Activated B cell treated with CpG ODN at 0.5 μM for 24 hours (primary cell): ENCODE data around the gene PITX3. TPM values are rescaled to one million over a fixed set of nuclear protein-coding genes. Genes with fewer than 3 reads are reported as not detected.

Experiments
- ATAC-seq: fragments of 200-7000 bp; cut with Tn5 transposase; one replicate; pipeline ENCODE4 v1.10.0; 2021; ENCODE audit warnings: low read depth, mild to moderate bottlenecking, moderate library complexity
- CTCF ChIA-PET: fragments of 350-600 bp; sonication (Branson Sonifier 250); formaldehyde crosslinking; loops from one replicate; lab custom pipeline; 2021; ENCODE audit warnings: antibody characterized with exemption; lab: Charles Lee
- POLR2A ChIA-PET: fragments of 350-600 bp; sonication (Branson Sonifier 250); formaldehyde crosslinking; loops from one replicate; lab custom pipeline; 2021; ENCODE audit warnings: antibody characterized with exemption; lab: Charles Lee
- DNase-seq: peaks from one replicate; pipeline ENCODE4 v3.0.0; 2022
- H3K27ac Mint-ChIP-seq: one replicate; pipeline ENCODE4 v1.8.0; 2020; ENCODE audit warnings: mixed read lengths
- H3K27me3 Mint-ChIP-seq: one replicate; pipeline ENCODE4 v1.8.0; 2021; ENCODE audit warnings: mixed read lengths
- H3K36me3 Mint-ChIP-seq: one replicate; pipeline ENCODE4 v1.8.0; 2021; ENCODE audit warnings: low read depth, mixed read lengths
- H3K4me1 Mint-ChIP-seq: one replicate; pipeline ENCODE4 v1.8.0; 2021; ENCODE audit warnings: mixed read lengths
- H3K4me3 Mint-ChIP-seq: one replicate; pipeline ENCODE4 v1.8.0; 2020; ENCODE audit warnings: mild to moderate bottlenecking, mixed read lengths
- H3K9me3 Mint-ChIP-seq: one replicate; pipeline ENCODE4 v1.8.0; 2020; ENCODE audit warnings: mixed read lengths
- intact Hi-C: fragments of 100-400 bp; cut with micrococcal nuclease; formaldehyde crosslinking; loops from one replicate; pipeline ENCODE4 v1.15.1; 2024
- total RNA-seq: library from RNA; stranded (reverse); gene quantifications from 2 replicates; pipeline ENCODE4 v1.2.3, GENCODE V29; 2022
- TF ChIP-seq, protein P1 (sequence below): fragments of 200-600 bp; IDR thresholded peaks from one replicate; pipeline ENCODE4 v1.8.0; 2022; ENCODE audit warnings: antibody characterized with exemption, mild to moderate bottlenecking

PITX3 gene
- total RNA-seq, 1 donor from 2014 or later = not detected

- H3K4me3 Mint-ChIP-seq = no peak overlapping the region
- ATAC-seq = no peak
- H3K27me3 Mint-ChIP-seq = peaks cover 4% of the 10 kb centered on the region
These were observed 56.7 kb downstream of the PITX3 start for GRCh38 chr10:102184606-102185005.

More at GRCh38 chr10:102184606-102185005, 56.7 kb downstream of the PITX3 start:
- no peak overlapping the region for H3K27ac Mint-ChIP-seq
- TF ChIP-seq, protein P1, sequence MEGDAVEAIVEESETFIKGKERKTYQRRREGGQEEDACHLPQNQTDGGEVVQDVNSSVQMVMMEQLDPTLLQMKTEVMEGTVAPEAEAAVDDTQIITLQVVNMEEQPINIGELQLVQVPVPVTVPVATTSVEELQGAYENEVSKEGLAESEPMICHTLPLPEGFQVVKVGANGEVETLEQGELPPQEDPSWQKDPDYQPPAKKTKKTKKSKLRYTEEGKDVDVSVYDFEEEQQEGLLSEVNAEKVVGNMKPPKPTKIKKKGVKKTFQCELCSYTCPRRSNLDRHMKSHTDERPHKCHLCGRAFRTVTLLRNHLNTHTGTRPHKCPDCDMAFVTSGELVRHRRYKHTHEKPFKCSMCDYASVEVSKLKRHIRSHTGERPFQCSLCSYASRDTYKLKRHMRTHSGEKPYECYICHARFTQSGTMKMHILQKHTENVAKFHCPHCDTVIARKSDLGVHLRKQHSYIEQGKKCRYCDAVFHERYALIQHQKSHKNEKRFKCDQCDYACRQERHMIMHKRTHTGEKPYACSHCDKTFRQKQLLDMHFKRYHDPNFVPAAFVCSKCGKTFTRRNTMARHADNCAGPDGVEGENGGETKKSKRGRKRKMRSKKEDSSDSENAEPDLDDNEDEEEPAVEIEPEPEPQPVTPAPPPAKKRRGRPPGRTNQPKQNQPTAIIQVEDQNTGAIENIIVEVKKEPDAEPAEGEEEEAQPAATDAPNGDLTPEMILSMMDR = no peak
- intact Hi-C loops = no loop called here
- ChIA-PET POLR2A (no interaction called here), CTCF (no interaction called here)
- no peak for DNase-seq
- peaks cover 15% of the 10 kb centered on the region for H3K4me1 Mint-ChIP-seq
- H3K36me3 Mint-ChIP-seq = no peaks in the 10 kb centered on the region
- peaks cover 3% of the 10 kb centered on the region for H3K9me3 Mint-ChIP-seq

Other genes with a start within 250 kb of the PITX3 start
- gene ARMH3, start 185.3 kb downstream of the PITX3 start, total RNA-seq = 26.8 and 35.4 TPM in 2 replicates
- 22.8 and 23.0 TPM in 2 replicates for gene HPS6, start 176.2 kb downstream of the PITX3 start, total RNA-seq
- gene LDB1, start 121.1 kb downstream of the PITX3 start, total RNA-seq = 54.0 and 61.9 TPM in 2 replicates
- 65.1 and 77.2 TPM in 2 replicates for gene PPRC1, start 108.5 kb downstream of the PITX3 start, total RNA-seq
- 95.1 and 106 TPM in 2 replicates for gene NOLC1, start 89.1 kb downstream of the PITX3 start, total RNA-seq
- not detected in 2 replicates for gene ELOVL3, start 15.2 kb downstream of the PITX3 start, total RNA-seq
- 40.8 and 44.3 TPM in 2 replicates for gene GBF1, start 4.0 kb upstream of the PITX3 start, total RNA-seq
- 550 and 622 TPM in 2 replicates for gene NFKB2, start 154.2 kb upstream of the PITX3 start, total RNA-seq
- 1.4 and 1.5 TPM in 2 replicates for gene PSD, start 177.3 kb upstream of the PITX3 start, total RNA-seq
- gene FBXL15, start 179.3 kb upstream of the PITX3 start, total RNA-seq = 15.7 and 18.9 TPM in 2 replicates
- 43.7 and 46.0 TPM in 2 replicates for gene CUEDC2, start 191.1 kb upstream of the PITX3 start, total RNA-seq
- gene C10orf95, start 210.0 kb upstream of the PITX3 start, total RNA-seq = 0.35 and 0.51 TPM in 2 replicates